Esophagus squamous epithelium (tissue), 5 donors: Measurements from ENCODE around the gene GABRG3. TPM values are rescaled to one million over a fixed set of nuclear protein-coding genes. Genes with fewer than 3 reads are reported as not detected.

Source experiments
- DNase-seq: peaks from one replicate; lab custom pipeline; 2025; lab: John Stamatoyannopoulos, UW
- H3K27ac ChIP-seq, 4 donors: fragments of 200-600 bp; sonication (generic); one replicate each; pipeline ENCODE4 v1.5.1; 2016 to 2019; ENCODE audit warnings: mild to moderate bottlenecking in 1 of 4
- H3K27me3 ChIP-seq, 4 donors: fragments of 200-600 bp; sonication (generic); 1 replicate in 3 of 4; 2 replicates in 1 of 4; pipeline versions ENCODE4 v1.5.1 to v1.6.0; 2017 to 2021; ENCODE audit warnings: antibody characterized with exemption in 1 of 4
- H3K36me3 ChIP-seq, 3 donors: fragments of 200-600 bp; sonication (generic); one replicate each; pipeline ENCODE4 v1.5.1; 2016 to 2019
- H3K4me1 ChIP-seq, 3 donors: fragments of 200-600 bp; sonication (generic); one replicate each; pipeline ENCODE4 v1.5.1; 2017 to 2019
- H3K4me3 ChIP-seq, 4 donors: fragments of 200-600 bp; sonication (generic); 1 replicate in 3 of 4; 2 replicates in 1 of 4; pipeline ENCODE4 v1.5.1; 2016 to 2019; ENCODE audit warnings: mild to moderate bottlenecking in 2 of 4, moderate library complexity in 1 of 4
- H3K9me3 ChIP-seq, 3 donors: fragments of 200-600 bp; sonication (generic); one replicate each; pipeline ENCODE4 v1.5.1; 2016 to 2019
- CTCF ChIP-seq, 6 experiments: fragments of 450-650 bp in 4 of 6; fragments of 200-600 bp in 2 of 6; sonication (generic) in 2 of 6; IDR thresholded peaks; one replicate each; pipeline ENCODE4 v1.5.1; 2016 to 2019; ENCODE audit warnings: antibody characterized with exemption in 6 of 6, mild to moderate bottlenecking in 4 of 6, moderate library complexity in 4 of 6
- POLR2A ChIP-seq, 4 donors: fragments of 450-650 bp; IDR thresholded peaks; one replicate each; pipeline ENCODE4 v1.6.1; 2017; ENCODE audit warnings: antibody characterized with exemption in 4 of 4, mild to moderate bottlenecking in 4 of 4, moderate library complexity in 3 of 4
- WGBS, 2 donors: methylation state at CpG; one replicate each; pipeline ENCODE4 v1.1.5; 2018; 5-methylcytosine and 5-hydroxymethylcytosine counted together
- intact Hi-C: fragments of 100-400 bp; cut with DNase I; formaldehyde crosslinking; loops from one replicate; pipeline ENCODE4 v1.15.0; 2022
- total RNA-seq, 4 donors: library from RNA; depleted of rRNA; stranded (reverse); fragments of >200 nt; gene quantifications; one replicate each; pipeline ENCODE4 v1.1.0, GENCODE V29; 2016
- donor health status: DM: yes; HTN: yes; CAD: no.

GABRG3 gene
- total RNA-seq, 4 donors from 2014 or later = 0.04 to 0.08 TPM; not detected in 2

GRCh38 chr15:27223179-27223578, 252.2 kb downstream of the GABRG3 start:
- H3K27ac ChIP-seq = no peak overlapping the region
- no peak for DNase-seq
- intact Hi-C loops = no loop called here
- no peaks in the 10 kb centered on the region for H3K27me3 ChIP-seq
- H3K4me3 ChIP-seq = no peak overlapping the region
- no peak for TF ChIP-seq CTCF (IDR thresholded peaks at IDR 0.05)
- no peaks in the 10 kb centered on the region for H3K9me3 ChIP-seq
- 39 to 55% methylated on average over 2 of the region's 2 CpGs for WGBS, 2 donors
- no peaks in the 10 kb centered on the region for H3K36me3 ChIP-seq
- no peaks in the 10 kb centered on the region for H3K4me1 ChIP-seq

GRCh38 chr15:27231811-27232210, 260.8 kb downstream of the GABRG3 start:
- no peak for TF ChIP-seq POLR2A (IDR thresholded peaks at IDR 0.05)
- no peak for TF ChIP-seq CTCF (IDR thresholded peaks at IDR 0.05)
- Histone ChIP-seq H3K27me3 (no peaks in the 10 kb centered on the region), H3K36me3 (no peaks in the 10 kb centered on the region), H3K4me1 (no peaks in the 10 kb centered on the region), H3K9me3 (no peaks in the 10 kb centered on the region), H3K4me3 (no peak overlapping the region), H3K27ac (no peak overlapping the region)
- 18 to 39% methylated on average over 2 of the region's 2 CpGs for WGBS, 2 donors
- no peak for DNase-seq
- intact Hi-C loops = no loop called here

- no peak for DNase-seq
- Histone ChIP-seq H3K4me3 (no peak overlapping the region), H3K36me3 (no peaks in the 10 kb centered on the region), H3K27ac (no peak overlapping the region), H3K27me3 (no peaks in the 10 kb centered on the region), H3K4me1 (no peaks in the 10 kb centered on the region), H3K9me3 (no peaks in the 10 kb centered on the region)
- WGBS, 2 donors = 55 to 64% methylated on average over 1 to 4 of the region's 4 CpGs
- no peak for TF ChIP-seq CTCF (IDR thresholded peaks at IDR 0.05)
- no peak for TF ChIP-seq POLR2A (IDR thresholded peaks at IDR 0.05)
- intact Hi-C loops = no loop called here
Measured at GRCh38 chr15:27232876-27233275, 261.9 kb downstream of the GABRG3 start.

GRCh38 chr15:27234593-27234992, 263.6 kb downstream of the GABRG3 start:
- 73 to 87% methylated on average over 4 of the region's 4 CpGs for WGBS, 2 donors
- no peak for DNase-seq
- Histone ChIP-seq H3K4me1 (no peaks in the 10 kb centered on the region), H3K9me3 (no peaks in the 10 kb centered on the region), H3K27me3 (no peaks in the 10 kb centered on the region), H3K36me3 (no peaks in the 10 kb centered on the region), H3K4me3 (no peak overlapping the region), H3K27ac (no peak overlapping the region)
- intact Hi-C loops = no loop called here
- no peak for TF ChIP-seq CTCF (IDR thresholded peaks at IDR 0.05)
- TF ChIP-seq POLR2A (IDR thresholded peaks at IDR 0.05) = no peak

GRCh38 chr15:27235161-27235560, 264.2 kb downstream of the GABRG3 start:
- H3K4me3 ChIP-seq = no peak overlapping the region
- WGBS, 2 donors = 74 to 86% methylated on average over 4 of the region's 4 CpGs

More at GRCh38 chr15:27235161-27235560, 264.2 kb downstream of the GABRG3 start:
- TF ChIP-seq POLR2A (IDR thresholded peaks at IDR 0.05) (no peak), CTCF (IDR thresholded peaks at IDR 0.05) (no peak)
- no peaks in the 10 kb centered on the region for H3K36me3 ChIP-seq
- H3K27me3 ChIP-seq = no peaks in the 10 kb centered on the region
- intact Hi-C loops = no loop called here
- no peaks in the 10 kb centered on the region for H3K4me1 ChIP-seq
- H3K9me3 ChIP-seq = no peaks in the 10 kb centered on the region
- H3K27ac ChIP-seq = no peak overlapping the region
- no peak for DNase-seq
